Medulla oblongata (tissue), 1 donor: ENCODE measurements around the gene EDDM3A.
A peak's percentile ranks its signal among the peaks of the same experiment; 100 is the strongest.
"Not testable (repeated sequence)": the region's sequence is repeated elsewhere in the genome, so short reads cannot be mapped to it uniquely, and the experiment has no call there.

Source experiments
- DNase-seq: peaks from one replicate; pipeline ENCODE4 v3.0.0-alpha.2; 2015; ENCODE audit errors: extremely low spot score

Gene EDDM3A

GRCh38 chr14:20732979-20733635, 12.6 kb upstream of the EDDM3A start:
- DNase-seq, result peak; percentile 25

DNA sequence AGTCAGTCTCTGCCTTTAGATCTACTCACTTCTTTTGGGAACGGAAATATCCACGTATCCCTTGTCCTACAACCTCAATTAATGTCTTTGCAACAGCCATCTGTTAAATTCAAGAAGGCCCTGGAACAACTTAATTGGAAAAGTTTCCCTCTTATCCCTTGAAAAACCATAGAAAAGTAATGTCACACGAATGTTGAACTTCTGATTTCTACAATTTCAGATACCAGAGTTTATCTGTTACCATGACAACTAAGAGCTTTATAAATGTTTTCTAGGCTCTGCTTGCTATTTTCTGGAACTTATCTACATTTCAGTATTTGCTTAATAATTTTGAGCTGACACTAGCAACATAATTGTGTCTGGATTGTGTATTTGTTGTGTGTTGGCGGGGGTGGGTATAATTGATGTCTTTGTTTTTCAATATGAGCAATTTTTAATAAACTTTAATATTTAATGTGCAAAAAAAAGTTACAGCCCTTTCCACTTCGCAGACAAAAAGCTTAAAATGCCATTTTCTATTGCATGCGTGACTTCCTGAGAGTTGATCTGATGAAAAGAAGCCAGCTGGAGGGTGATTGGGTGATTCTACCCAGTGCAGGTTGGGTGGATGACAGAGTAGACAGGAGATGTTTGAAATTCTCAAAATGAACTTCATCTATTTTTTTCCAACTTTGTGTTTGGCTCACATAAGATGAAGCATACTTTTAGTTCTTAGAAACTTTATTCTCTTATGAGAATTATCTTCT, 11.8 kb upstream of the EDDM3A start:
- DNase-seq, result no peak

DNA sequence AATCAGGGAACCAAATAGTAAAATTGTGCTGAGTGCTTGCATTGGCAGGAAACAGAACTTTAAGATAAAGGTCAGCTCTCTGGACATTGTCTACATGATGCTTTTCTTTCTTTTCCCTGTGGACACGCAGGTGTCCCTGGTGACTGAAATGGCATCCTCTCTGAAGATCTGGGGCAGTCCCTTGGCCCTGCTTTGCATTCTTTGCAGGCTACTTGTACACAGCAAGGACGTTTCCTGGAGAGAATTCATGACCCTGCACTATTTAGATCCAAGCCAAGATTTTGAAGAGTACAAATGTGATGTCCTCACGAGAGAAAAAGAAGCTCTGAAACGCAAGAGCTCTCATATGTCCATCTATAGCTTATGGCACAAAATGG, 11.3 kb upstream of the EDDM3A start:
- no peak for DNase-seq

DNA sequence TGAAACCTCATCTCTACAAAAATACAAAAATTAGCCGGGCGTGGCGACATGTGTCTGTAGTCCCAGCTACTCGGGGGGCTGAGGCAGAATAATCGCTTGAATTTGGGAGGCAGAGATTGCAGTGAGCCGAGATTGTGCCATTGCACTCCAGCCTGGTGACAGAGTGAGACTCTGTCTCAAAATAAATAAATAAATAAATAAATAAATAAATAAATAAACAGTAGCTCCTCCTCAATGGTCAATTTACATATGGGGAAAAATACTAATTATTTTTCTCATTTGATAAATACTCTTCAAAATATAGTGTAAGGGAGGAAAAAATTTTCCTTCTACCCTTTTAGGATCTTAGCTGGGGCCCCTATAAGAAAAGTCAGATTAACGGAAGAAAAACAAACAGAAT, 7.4 kb upstream of the EDDM3A start:
- not testable (repeated sequence) for DNase-seq

- no peak for DNase-seq
Observed at GRCh38 chr14:20742132-20742531, 3.6 kb upstream of the EDDM3A start.

DNA sequence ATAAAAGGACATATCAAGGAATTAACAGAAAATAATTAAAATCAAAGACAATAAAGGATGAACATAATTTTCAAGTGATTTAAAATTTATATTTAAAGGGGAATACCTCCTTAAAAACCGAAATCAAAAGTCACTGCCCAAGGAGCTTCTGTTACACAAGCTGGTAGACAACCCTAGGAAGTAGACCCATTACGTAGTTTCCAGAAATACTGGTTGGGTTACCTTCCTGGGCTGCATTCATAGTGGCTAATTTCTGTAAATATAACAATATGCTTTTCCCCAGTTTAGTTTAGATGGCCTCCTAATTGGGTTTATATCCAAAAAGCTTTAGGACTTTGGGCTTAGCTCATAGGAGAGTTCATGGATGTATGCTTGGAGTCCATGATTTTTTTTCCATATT, 2.1 kb upstream of the EDDM3A start:
- DNase-seq, result no peak

DNA sequence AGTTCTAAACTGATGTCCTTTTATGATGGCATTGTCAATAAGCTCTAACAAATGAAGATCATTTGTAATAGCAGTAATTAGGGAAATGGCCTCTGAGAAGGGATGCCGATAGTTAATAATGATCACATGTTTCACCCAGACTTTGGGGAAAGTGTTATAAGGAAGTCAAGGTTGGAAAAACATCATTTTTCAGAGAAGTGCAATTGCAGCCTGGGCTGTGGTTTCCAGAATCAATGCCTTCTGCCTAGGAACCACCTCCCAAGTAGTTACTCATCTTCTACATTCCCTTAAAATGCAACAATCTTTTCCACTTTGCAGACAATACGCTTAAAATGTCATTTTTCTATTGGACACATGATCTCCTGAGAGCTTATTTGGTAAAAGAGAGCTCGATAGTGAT, 879 bp downstream of the EDDM3A start:
- DNase-seq, result no peak

GRCh38 chr14:20748439-20748838, 2.8 kb downstream of the EDDM3A start:
- no peak for DNase-seq

DNA sequence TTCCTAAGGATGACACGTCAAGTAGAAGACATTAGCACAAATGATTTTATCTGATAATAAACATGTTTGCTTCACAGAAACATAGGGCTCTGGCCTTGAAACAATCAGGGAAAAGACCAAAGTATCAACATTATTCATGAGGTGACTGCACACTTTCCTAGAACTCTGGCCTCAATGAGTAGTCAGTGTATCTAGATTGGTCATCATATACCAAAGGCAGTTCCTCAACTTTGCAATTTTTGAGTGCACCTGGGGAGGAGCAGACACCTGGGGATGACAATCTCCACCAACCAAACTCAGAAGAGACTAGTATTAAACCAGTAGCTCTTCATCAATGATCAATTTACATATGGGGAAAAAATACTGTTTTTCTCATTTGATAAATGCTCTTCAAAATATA, 4.5 kb downstream of the EDDM3A start:
- DNase-seq, result no peak

DNA sequence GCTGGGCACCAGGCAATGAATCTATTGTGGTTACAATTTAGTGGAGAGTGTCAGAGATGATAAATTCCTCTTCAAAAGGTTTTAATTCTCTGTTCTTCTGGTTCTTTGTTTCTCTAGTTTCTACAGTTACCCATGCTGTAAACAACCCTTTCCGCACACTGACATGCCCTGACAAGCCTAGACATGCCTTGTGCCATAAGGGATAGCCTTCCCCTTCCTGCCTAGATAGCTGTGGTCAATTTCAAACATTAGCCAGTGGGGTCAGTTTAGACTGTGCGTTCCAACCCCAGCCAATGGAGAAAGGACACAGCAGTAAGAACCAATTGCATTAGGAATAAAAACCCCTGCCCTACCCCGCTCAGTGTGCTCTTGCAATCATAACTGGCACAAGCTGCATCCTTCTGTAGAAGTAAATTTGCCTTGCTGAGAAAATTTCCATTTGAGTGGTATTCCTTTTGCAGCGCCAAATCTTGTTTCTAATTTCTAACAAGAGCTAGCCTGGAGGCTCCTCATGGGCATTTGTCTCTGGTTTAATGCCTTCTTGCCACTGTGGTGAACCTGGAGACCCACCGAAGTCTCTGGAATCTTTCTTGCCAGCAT, 6.4 kb downstream of the EDDM3A start:
- no peak for DNase-seq

DNA sequence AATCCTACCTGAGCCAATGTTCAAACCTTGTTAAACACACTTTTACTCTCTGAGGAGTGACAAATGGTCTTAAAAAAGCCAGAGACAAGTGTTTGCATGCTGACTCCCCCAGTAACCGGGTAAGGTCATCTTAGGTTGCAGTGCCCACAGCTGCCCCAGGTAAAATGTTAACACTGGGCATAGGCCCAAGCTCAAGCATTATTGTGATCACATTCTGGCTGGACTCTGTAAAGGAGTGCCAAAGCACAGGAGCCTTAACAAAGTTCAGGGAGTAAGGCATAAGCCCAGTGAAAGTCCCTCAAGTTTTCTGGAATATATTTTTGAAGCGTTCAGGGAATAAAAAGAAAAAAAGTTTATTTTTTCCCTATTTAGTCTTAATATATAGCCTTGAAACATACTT, 8.6 kb downstream of the EDDM3A start:
- no peak for DNase-seq

GRCh38 chr14:20755037-20755436, 9.3 kb downstream of the EDDM3A start:
- DNase-seq, result no peak

GRCh38 chr14:20757965-20758364, 12.3 kb downstream of the EDDM3A start:
- DNase-seq, result peak; percentile 42

DNA sequence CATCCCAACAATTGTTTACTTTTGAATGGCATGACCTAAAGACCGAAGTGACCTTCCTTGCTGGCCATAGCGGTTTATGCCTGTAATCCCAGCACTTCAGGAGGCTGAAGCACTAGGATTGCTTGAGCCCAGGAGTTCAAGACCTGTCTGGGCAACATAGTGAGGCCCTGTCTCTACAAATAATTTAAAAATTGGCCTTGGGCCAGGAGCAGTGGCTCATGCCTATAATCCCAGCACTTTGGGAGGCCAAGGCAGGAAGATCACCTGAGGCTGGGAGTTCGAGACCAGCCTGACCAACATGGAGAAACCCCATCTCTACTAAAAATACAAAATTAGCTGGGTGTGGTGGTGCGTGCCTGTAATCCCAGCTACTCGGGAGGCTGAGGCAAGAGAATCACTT, 13.8 kb downstream of the EDDM3A start:
- not testable (repeated sequence) for DNase-seq

GRCh38 chr14:20760950-20761349, 15.3 kb downstream of the EDDM3A start:
- no peak for DNase-seq

- no peak for DNase-seq
Observed at GRCh38 chr14:20768593-20768892, 22.9 kb downstream of the EDDM3A start.

GRCh38 chr14:20769421-20769820, 23.7 kb downstream of the EDDM3A start:
- no peak for DNase-seq

GRCh38 chr14:20772650-20773049, 27.0 kb downstream of the EDDM3A start:
- no peak for DNase-seq

- DNase-seq, result no peak
Observed at GRCh38 chr14:20774258-20774824, 28.7 kb downstream of the EDDM3A start.

DNA sequence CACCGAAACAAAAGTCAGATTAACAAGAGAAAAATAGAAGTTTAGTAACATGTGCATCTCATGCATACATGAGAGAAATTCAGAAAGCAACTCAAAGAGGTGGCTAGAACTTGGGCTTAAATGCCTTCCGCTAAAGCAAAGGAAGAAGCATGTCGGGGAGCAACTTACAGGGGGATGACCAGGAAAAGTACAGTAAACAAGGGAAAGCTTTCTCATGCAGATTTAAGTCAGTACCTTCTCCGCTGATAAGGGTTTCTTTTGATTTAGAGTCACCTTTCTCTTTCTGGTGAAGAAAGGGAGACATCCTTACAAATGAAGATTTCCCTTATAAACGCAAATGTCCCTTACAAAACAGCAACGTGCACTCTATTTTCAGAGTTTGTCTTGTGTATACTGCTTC, 29.4 kb downstream of the EDDM3A start:
- no peak for DNase-seq

DNA sequence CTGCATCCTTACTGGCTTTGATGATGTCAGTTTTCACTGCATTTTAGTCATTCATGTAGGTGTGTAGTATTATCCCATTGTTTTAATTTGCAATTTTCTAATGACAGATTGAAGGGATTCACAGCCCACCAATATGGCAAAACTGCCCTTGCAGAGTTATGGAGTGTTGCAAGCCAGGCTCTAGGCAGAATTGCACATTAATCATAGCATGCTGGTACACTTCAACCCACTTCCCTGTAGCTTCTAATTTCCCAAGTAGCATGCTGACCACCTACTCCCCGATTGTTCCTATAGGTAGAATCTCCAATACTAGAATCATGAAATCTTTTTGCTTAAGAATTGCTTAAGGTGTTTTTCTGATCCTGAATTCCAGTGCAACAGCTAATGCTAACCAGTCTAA, 30.2 kb downstream of the EDDM3A start:
- no peak for DNase-seq

GRCh38 chr14:20781803-20782202, 36.1 kb downstream of the EDDM3A start:
- no peak for DNase-seq

- peak; percentile 67 for DNase-seq
Observed at GRCh38 chr14:20782280-20782890, 36.7 kb downstream of the EDDM3A start.
